Adrenal gland (tissue), 5 donors: ENCODE data around the gene HES4.

Experiments used
- POLR2A ChIP-seq, 2 donors: fragments of 450-650 bp; IDR thresholded peaks; one replicate each; pipeline ENCODE4 v1.6.1; 2017; ENCODE audit warnings: antibody characterized with exemption in 2 of 2, mild to moderate bottlenecking in 2 of 2, moderate library complexity in 1 of 2
- TF ChIP-seq, protein P1 (sequence below), 6 experiments: fragments of 450-650 bp in 4 of 6; fragments of 200-600 bp in 2 of 6; sonication (generic) in 1 of 6; IDR thresholded peaks; 1 replicate in 5 of 6; 2 replicates in 1 of 6; pipeline versions ENCODE4 v1.5.1 to v1.8.0; 2016 to 2021; ENCODE audit warnings: antibody characterized with exemption in 6 of 6, mild to moderate bottlenecking in 2 of 6, moderate library complexity in 1 of 6
- donor health status: DM: no; HTN: no; CAD: no.

DNA sequence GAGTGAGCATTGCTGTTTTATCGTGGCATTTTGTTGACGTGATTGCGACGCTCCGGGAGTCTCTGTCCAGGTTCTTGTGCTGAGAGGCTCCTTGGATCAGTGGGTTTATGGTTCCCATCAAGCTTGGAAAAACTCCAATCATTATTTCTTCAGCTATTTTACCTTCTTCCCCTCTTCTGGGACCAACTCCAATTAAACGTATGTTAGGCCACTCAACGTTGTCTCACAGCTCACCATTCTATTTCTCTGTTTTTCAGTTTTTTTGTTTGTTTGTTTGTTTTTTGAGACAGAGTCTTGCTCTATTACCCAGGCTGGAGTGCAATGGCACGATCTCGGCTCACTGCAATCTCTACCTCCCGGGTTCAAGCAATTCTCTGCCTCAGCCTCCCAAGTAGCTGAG, 8.0 kb downstream of the HES4 start:
- TF ChIP-seq, protein P1, sequence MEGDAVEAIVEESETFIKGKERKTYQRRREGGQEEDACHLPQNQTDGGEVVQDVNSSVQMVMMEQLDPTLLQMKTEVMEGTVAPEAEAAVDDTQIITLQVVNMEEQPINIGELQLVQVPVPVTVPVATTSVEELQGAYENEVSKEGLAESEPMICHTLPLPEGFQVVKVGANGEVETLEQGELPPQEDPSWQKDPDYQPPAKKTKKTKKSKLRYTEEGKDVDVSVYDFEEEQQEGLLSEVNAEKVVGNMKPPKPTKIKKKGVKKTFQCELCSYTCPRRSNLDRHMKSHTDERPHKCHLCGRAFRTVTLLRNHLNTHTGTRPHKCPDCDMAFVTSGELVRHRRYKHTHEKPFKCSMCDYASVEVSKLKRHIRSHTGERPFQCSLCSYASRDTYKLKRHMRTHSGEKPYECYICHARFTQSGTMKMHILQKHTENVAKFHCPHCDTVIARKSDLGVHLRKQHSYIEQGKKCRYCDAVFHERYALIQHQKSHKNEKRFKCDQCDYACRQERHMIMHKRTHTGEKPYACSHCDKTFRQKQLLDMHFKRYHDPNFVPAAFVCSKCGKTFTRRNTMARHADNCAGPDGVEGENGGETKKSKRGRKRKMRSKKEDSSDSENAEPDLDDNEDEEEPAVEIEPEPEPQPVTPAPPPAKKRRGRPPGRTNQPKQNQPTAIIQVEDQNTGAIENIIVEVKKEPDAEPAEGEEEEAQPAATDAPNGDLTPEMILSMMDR (IDR thresholded peaks at IDR 0.05): no peak
- no peak for TF ChIP-seq POLR2A (IDR thresholded peaks at IDR 0.05)
